IMR-90 (cell line): ENCODE data around the gene KBTBD4. TPM values are rescaled to one million over a fixed set of nuclear protein-coding genes. Genes with fewer than 3 reads are reported as not detected.

Experiments
- ATAC-seq: fragments of 200-7000 bp; cut with Tn5 transposase; 2 replicates; pipeline ENCODE4 v1.9.1; 2020; ENCODE audit warnings: low read depth, mild to moderate bottlenecking, moderate library complexity
- BruUV-seq: library from RNA; stranded (reverse); fragments of 400-500 nt; replicated peaks from 2 replicates; lab custom pipeline; 2021; lab: Mats Ljungman, UMichigan
- CTCF ChIA-PET: fragments of 300-600 bp; formaldehyde crosslinking; extraction: SDS; loops from one replicate; lab custom pipeline; 2021; ENCODE audit warnings: antibody characterized with exemption; lab: Yijun Ruan, JAX
- POLR2A ChIA-PET: fragments of 300-600 bp; sonication (Branson Sonifier 250); formaldehyde crosslinking; loops from one replicate; lab custom pipeline; 2022; ENCODE audit warnings: antibody characterized with exemption; ENCODE audit not compliant: unreplicated experiment; lab: Charles Lee
- DNase-seq: peaks from one replicate; pipeline ENCODE4 v3.0.0; 2013
- H2AFZ ChIP-seq: replicated peaks from 2 replicates; pipeline ENCODE3; 2013; ENCODE audit warnings: low read length, mild to moderate bottlenecking; ENCODE audit not compliant: poor library complexity
- H2AK5ac ChIP-seq: 2 replicates; pipeline ENCODE4 v1.6.1; 2013; ENCODE audit warnings: low read depth, low read length, inconsistent platforms
- H2AK9ac ChIP-seq: replicated peaks from 2 replicates; pipeline ENCODE3; 2013; ENCODE audit warnings: mild to moderate bottlenecking, low read depth, low read length, moderate library complexity; ENCODE audit not compliant: poor library complexity
- H2BK120ac ChIP-seq: 2 replicates; pipeline ENCODE4 v1.6.1; 2013; ENCODE audit warnings: low read depth, low read length, inconsistent platforms
- H2BK15ac ChIP-seq: 3 replicates; pipeline ENCODE4 v1.6.1; 2013; ENCODE audit warnings: low read depth, low read length, inconsistent platforms
- H2BK20ac ChIP-seq: 2 replicates; pipeline ENCODE4 v1.6.1; 2013; ENCODE audit warnings: low read depth, mild to moderate bottlenecking, inconsistent platforms, low read length, moderate library complexity
- H2BK5ac ChIP-seq: 2 replicates; pipeline ENCODE4 v1.6.1; 2013; ENCODE audit warnings: mild to moderate bottlenecking, low read depth, low read length, inconsistent platforms; ENCODE audit not compliant: poor library complexity, severe bottlenecking
- H3K14ac ChIP-seq: replicated peaks from 2 replicates; pipeline ENCODE4 v1.6.1; 2013; ENCODE audit warnings: low read depth, low read length, inconsistent platforms
- H3K18ac ChIP-seq: 2 replicates; pipeline ENCODE4 v1.6.1; 2013; ENCODE audit warnings: low read depth, low read length, control low read depth
- H3K23ac ChIP-seq: 2 replicates; pipeline ENCODE4 v1.6.1; 2013; ENCODE audit warnings: low read depth, low read length, inconsistent platforms
- H3K27ac ChIP-seq: 2 replicates; pipeline ENCODE4 v1.5.1; 2013; ENCODE audit warnings: mild to moderate bottlenecking, control low read depth, low read length; ENCODE audit not compliant: insufficient read depth
- H3K27me3 ChIP-seq: 2 replicates; pipeline ENCODE4 v1.6.1; 2013; ENCODE audit warnings: low read length; ENCODE audit not compliant: control insufficient read depth, insufficient read depth
- H3K36me3 ChIP-seq: 2 replicates; pipeline ENCODE4 v1.6.1; 2013; ENCODE audit warnings: low read length, mixed read lengths; ENCODE audit not compliant: control insufficient read depth, insufficient read depth
- H3K4ac ChIP-seq: 2 replicates; pipeline ENCODE4 v1.6.1; 2013; ENCODE audit warnings: low read depth, low read length, inconsistent platforms
- H3K4me1 ChIP-seq: 2 replicates; pipeline ENCODE4 v1.6.1; 2013; ENCODE audit warnings: low read length, mixed read lengths; ENCODE audit not compliant: control insufficient read depth, insufficient read depth
- H3K4me2 ChIP-seq: 2 replicates; pipeline ENCODE4 v1.6.1; 2013; ENCODE audit warnings: low read depth, mild to moderate bottlenecking, control low read depth, low read length, moderate library complexity
- H3K4me3 ChIP-seq: 2 replicates; pipeline ENCODE4 v1.5.1; 2013; ENCODE audit warnings: low read depth, mild to moderate bottlenecking, control low read depth, low read length, moderate library complexity; ENCODE audit not compliant: insufficient read depth
- H3K56ac ChIP-seq: 2 replicates; pipeline ENCODE4 v1.6.1; 2013; ENCODE audit warnings: low read length, inconsistent platforms; ENCODE audit not compliant: insufficient read depth; ENCODE audit errors: extremely low read depth
- H3K79me1 ChIP-seq, 2 experiments: 2 replicates each; pipeline ENCODE4 v1.6.1; 2013; ENCODE audit warnings: low read length in 2 of 2, inconsistent platforms in 1 of 2, low read depth in 1 of 2
- H3K9ac ChIP-seq: 2 replicates; pipeline ENCODE4 v1.6.1; 2013; ENCODE audit warnings: low read depth, low read length, control low read depth
- H3K9me1 ChIP-seq: 2 replicates; pipeline ENCODE4 v1.6.1; 2013; ENCODE audit warnings: low read length, inconsistent platforms; ENCODE audit not compliant: insufficient read depth
- H3K9me3 ChIP-seq: 2 replicates; pipeline ENCODE4 v1.6.1; 2013; ENCODE audit warnings: low read length; ENCODE audit not compliant: control insufficient read depth, insufficient read depth
- H4K20me1 ChIP-seq: 2 replicates; pipeline ENCODE4 v1.6.1; 2013; ENCODE audit warnings: low read length, inconsistent platforms; ENCODE audit not compliant: insufficient read depth
- H4K5ac ChIP-seq: 2 replicates; pipeline ENCODE4 v1.6.1; 2013; ENCODE audit warnings: mild to moderate bottlenecking, low read depth, low read length, control low read depth
- H4K8ac ChIP-seq, 2 experiments: 2 replicates each; pipeline ENCODE4 v1.6.1; 2013; ENCODE audit warnings: low read depth in 2 of 2, low read length in 2 of 2, control low read depth in 1 of 2, inconsistent platforms in 1 of 2
- H4K91ac ChIP-seq: 2 replicates; pipeline ENCODE4 v1.6.1; 2013; ENCODE audit warnings: low read depth, low read length, inconsistent platforms; ENCODE audit not compliant: insufficient read depth
- BHLHE40 ChIP-seq: fragments of 150-350 bp; IDR thresholded peaks from 2 replicates; pipeline ENCODE4 v1.6.1; 2016; ENCODE audit warnings: mild to moderate bottlenecking, low read depth, low read length
- FOS ChIP-seq: fragments of 150-350 bp; IDR thresholded peaks from 2 replicates; pipeline ENCODE4 v1.6.1; 2016; ENCODE audit warnings: low read depth, low read length
- MAFK ChIP-seq: IDR thresholded peaks from 2 replicates; pipeline ENCODE4 v1.6.1; 2012; ENCODE audit warnings: low read depth, low read length, improper control_type of control experiment
- MAZ ChIP-seq: IDR thresholded peaks from 2 replicates; pipeline ENCODE4 v1.6.1; 2012; ENCODE audit warnings: low read depth, mild to moderate bottlenecking, low read length, improper control_type of control experiment, moderate library complexity, borderline replicate concordance
- MXI1 ChIP-seq: IDR thresholded peaks from 2 replicates; pipeline ENCODE4 v1.6.1; 2012; ENCODE audit warnings: low read depth, mild to moderate bottlenecking, low read length, moderate library complexity, borderline replicate concordance
- RAD21 ChIP-seq: IDR thresholded peaks from 2 replicates; pipeline ENCODE4 v1.6.1; 2012; ENCODE audit warnings: low read length, improper control_type of control experiment
- USF2 ChIP-seq: fragments of 150-350 bp; IDR thresholded peaks from 2 replicates; pipeline ENCODE4 v1.6.1; 2017; ENCODE audit warnings: mild to moderate bottlenecking, antibody characterized with exemption, low read length, low read depth
- WGBS, 2 experiments: methylation state at CpG; one replicate each; pipeline versions ENCODE4 v1.1.5 to v1.1.7; 2013; ENCODE audit warnings: missing lambda C conversion rate in 2 of 2; ENCODE audit not compliant: insufficient read length in 1 of 2; ENCODE audit errors: extremely low coverage in 2 of 2; 5-methylcytosine and 5-hydroxymethylcytosine counted together
- dilution Hi-C: fragments of 300-500 bp; cut with HindIII; formaldehyde crosslinking; loops from one replicate; pipeline ENCODE4 v1.14.3; 2018; ENCODE audit warnings: low sequenced_read_pairs; ENCODE audit not compliant: unreplicated experiment
- in situ Hi-C: fragments of 300-500 bp; cut with MboI; formaldehyde crosslinking; loops from 3 replicates; pipeline ENCODE4 v1.14.3; 2019; ENCODE audit warnings: low sequenced_read_pairs, inconsistent platforms, mixed read lengths
- intact Hi-C: fragments of 100-400 bp; cut with micrococcal nuclease; formaldehyde crosslinking; loops from 2 replicates; pipeline ENCODE4 v1.10.0; 2022
- polyA plus RNA-seq, 3 experiments: library from polyadenylated mRNA; depleted of rRNA; stranded (reverse); fragments of >200 nt; gene quantifications; 2 replicates each; pipeline ENCODE4 v1.2.3, GENCODE V29; 2012; ENCODE audit warnings: low replicate concordance in 1 of 3
- total RNA-seq: library from RNA; depleted of rRNA; stranded (reverse); fragments of >200 nt; gene quantifications from 2 replicates; pipeline ENCODE4 v1.2.3, GENCODE V29; 2012

The KBTBD4 gene
- total and polyA plus RNA-seq, 2 of the 4 experiments (the other 2 are of a cell fraction), result 14.9 to 41.6 TPM

- TF ChIP-seq BHLHE40, result no peak
These were observed 54.4 kb downstream of the KBTBD4 start (continued) for GRCh38 chr11:47524291-47524874.

DNA sequence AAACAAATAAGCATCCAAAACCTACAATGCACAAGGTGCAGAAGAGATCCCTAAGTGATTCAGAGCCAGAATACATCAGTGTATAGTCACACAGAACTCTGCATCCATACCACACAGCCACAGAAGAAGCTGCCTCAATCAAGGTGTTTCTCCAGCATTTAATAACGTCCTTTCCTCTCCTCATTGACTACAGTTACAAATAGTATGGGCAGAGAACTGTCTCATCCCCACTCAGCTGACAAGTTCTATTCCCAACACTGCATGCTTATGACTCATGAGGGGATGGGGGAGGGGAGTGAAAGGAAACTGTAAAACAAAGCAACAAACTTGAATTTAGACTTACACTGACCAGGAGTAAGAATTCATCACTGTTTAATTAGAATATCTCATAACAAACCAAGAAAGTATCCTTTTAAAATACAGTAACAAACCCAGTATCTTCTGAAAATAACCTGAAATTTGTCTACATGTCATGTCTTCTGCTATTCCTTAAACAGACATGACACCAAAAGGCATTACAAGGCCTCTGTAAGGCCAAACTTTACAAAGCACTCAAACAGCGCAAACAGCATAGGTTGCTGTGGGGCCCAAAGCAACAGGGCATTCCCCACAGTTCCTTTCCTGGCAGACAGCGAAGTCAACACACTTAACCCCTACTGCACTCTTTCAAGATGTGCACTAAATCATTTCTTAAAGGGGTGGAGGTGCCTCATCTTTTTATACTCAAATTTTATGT lies 55.1 kb downstream of the KBTBD4 start:
- Histone ChIP-seq H4K5ac (no peak overlapping the region), H4K91ac (no peak overlapping the region), H3K18ac (peak overlapping the region; percentile 47; the same call in 1 of the 2 replicates), H3K4me1 (peaks cover 14% of the 10 kb centered on the region), H2AFZ (no peak overlapping the region), H3K27ac (peak overlapping the region; percentile 51; the same call in 1 of the 2 replicates), H3K56ac (no peak overlapping the region), H3K23ac (no peak overlapping the region; the same call in 1 of the 2 replicates), H3K9ac (no peak overlapping the region), H3K79me1 (peaks cover 5 to 62% of the 10 kb centered on the region in 2 experiments; a peak in 3 of 4 replicates), H2AK5ac (peak overlapping the region; percentile 1; the same call in 1 of the 2 replicates), H2AK9ac (peak overlapping the region; percentile 45), H3K4me2 (peak overlapping the region; percentile 91), H2BK15ac (no peak overlapping the region), H3K4ac (peak overlapping the region; percentile 23), H3K4me3 (no peak overlapping the region), H3K27me3 (no peaks in the 10 kb centered on the region), H2BK120ac (peak overlapping the region; percentile 5; the same call in 1 of the 2 replicates), H2BK5ac (peak overlapping the region; percentile 81), H3K9me3 (no peaks in the 10 kb centered on the region), H3K9me1 (peaks cover 5% of the 10 kb centered on the region), H3K36me3 (no peaks in the 10 kb centered on the region; the same call in 1 of the 2 replicates), H4K20me1 (peaks cover 83% of the 10 kb centered on the region), H2BK20ac (no peak overlapping the region), H4K8ac (no peak overlapping the region), H3K14ac (peak overlapping the region; percentile 54; the same call in 1 of the 2 replicates)
- dilution Hi-C loops (no loop called here), intact Hi-C loops (no loop called here), in situ Hi-C loops (no loop called here)
- WGBS, 2 experiments, result no CpG with 5 or more reads among the region's 3 CpGs
- POLR2A ChIA-PET, result no interaction called here
- no TSS peak for BruUV-seq
- DNase-seq, result peak; percentile 87
- CTCF ChIA-PET, result interaction anchor here (1.8 to 2.1 kb wide), 2 partner anchors 10 to 14 kb away, joined by 6 read pairs; no protein-coding TSS in a partner anchor
- ATAC-seq, result peak; percentile 91
- TF ChIP-seq MAZ (no peak), BHLHE40 (peak; percentile 76), FOS (peak; percentile 93), USF2 (0 out of 2 replicates have a peak, but pooled peaks have one; percentile 4), RAD21 (no peak), MAFK (no peak), MXI1 (peak; percentile 57; the same call in 1 of the 2 replicates)
